ENCODE results near the gene NUBPL.

- no peak for TF ChIP-seq CTCF (conservative IDR thresholded peaks at IDR 0.05; ENCODE audit: low read length)
- TF ChIP-seq EZH2phosphoT487 (IDR thresholded peaks at IDR 0.05; ENCODE audit: borderline replicate concordance) = no peak
These were observed 60.9 kb downstream of the NUBPL start for GRCh38 chr14:31622060-31622459.
